Nephron (organoid): Measurements from ENCODE around the gene SYT2.

Source experiments
- H3K27ac Mint-ChIP-seq, 3 experiments: 2 replicates each; pipeline ENCODE4 v1.8.0; 2020; ENCODE audit warnings: mixed read lengths in 3 of 3, mild to moderate bottlenecking in 2 of 3, moderate library complexity in 1 of 3
- H3K27me3 Mint-ChIP-seq: 2 replicates; pipeline ENCODE4 v1.8.0; 2021; ENCODE audit warnings: low read depth, mild to moderate bottlenecking, moderate library complexity, mixed read lengths
- H3K36me3 Mint-ChIP-seq: 2 replicates; pipeline ENCODE4 v1.8.0; 2020; ENCODE audit warnings: low read depth, mixed read lengths
- H3K4me1 Mint-ChIP-seq: 2 replicates; pipeline ENCODE4 v1.8.0; 2020; ENCODE audit warnings: mixed read lengths
- H3K4me3 Mint-ChIP-seq, 3 experiments: 2 replicates each; pipeline ENCODE4 v1.8.0; 2020; ENCODE audit warnings: mild to moderate bottlenecking in 3 of 3, mixed read lengths in 3 of 3, moderate library complexity in 2 of 3
- H3K9me3 Mint-ChIP-seq: 2 replicates; pipeline ENCODE4 v1.8.0; 2020; ENCODE audit warnings: mixed read lengths
- CTCF ChIP-seq, 3 experiments: fragments of 200-600 bp; sonication (generic); IDR thresholded peaks; one replicate each; pipeline ENCODE4 v1.5.0; 2021; ENCODE audit warnings: antibody characterized with exemption in 3 of 3; ENCODE audit not compliant: unreplicated experiment in 3 of 3

Gene SYT2

GRCh38 chr1:202687798-202688197 is 22.5 kb downstream of the SYT2 start:
- no peak for TF ChIP-seq CTCF (IDR thresholded peaks at IDR 0.05; ENCODE audit: unreplicated experiment in 3 of 3)
- no peaks in the 10 kb centered on the region for H3K36me3 Mint-ChIP-seq
- H3K27me3 Mint-ChIP-seq: peaks cover 31% of the 10 kb centered on the region
- no peak overlapping the region for H3K27ac Mint-ChIP-seq
- H3K4me1 Mint-ChIP-seq: no peaks in the 10 kb centered on the region
- no peaks in the 10 kb centered on the region for H3K9me3 Mint-ChIP-seq
- no peak overlapping the region for H3K4me3 Mint-ChIP-seq

- no peak overlapping the region for H3K4me3 Mint-ChIP-seq
- no peak overlapping the region for H3K27ac Mint-ChIP-seq
- no peaks in the 10 kb centered on the region for H3K9me3 Mint-ChIP-seq
- no peaks in the 10 kb centered on the region for H3K4me1 Mint-ChIP-seq
- TF ChIP-seq CTCF (IDR thresholded peaks at IDR 0.05; ENCODE audit: unreplicated experiment in 3 of 3): no peak
- H3K36me3 Mint-ChIP-seq: no peaks in the 10 kb centered on the region
- peaks cover 31% of the 10 kb centered on the region for H3K27me3 Mint-ChIP-seq
Measured at GRCh38 chr1:202687370-202687769, 22.9 kb downstream of the SYT2 start.

- TF ChIP-seq CTCF (IDR thresholded peaks at IDR 0.05; ENCODE audit: unreplicated experiment in 3 of 3): no peak
- Mint-ChIP-seq H3K4me3 (no peak overlapping the region), H3K27ac (no peak overlapping the region), H3K4me1 (no peaks in the 10 kb centered on the region), H3K27me3 (peaks cover 31% of the 10 kb centered on the region), H3K36me3 (no peaks in the 10 kb centered on the region), H3K9me3 (no peaks in the 10 kb centered on the region)
Measured at GRCh38 chr1:202685641-202686040, 24.6 kb downstream of the SYT2 start.

GRCh38 chr1:202684716-202685115 is 25.5 kb downstream of the SYT2 start:
- Mint-ChIP-seq H3K36me3 (no peaks in the 10 kb centered on the region), H3K4me3 (no peak overlapping the region), H3K27ac (no peak overlapping the region), H3K4me1 (no peaks in the 10 kb centered on the region), H3K27me3 (peaks cover 32% of the 10 kb centered on the region), H3K9me3 (peaks cover 2% of the 10 kb centered on the region)
- TF ChIP-seq CTCF (IDR thresholded peaks at IDR 0.05; ENCODE audit: unreplicated experiment in 3 of 3): no peak

GRCh38 chr1:202683029-202683428 is 27.2 kb downstream of the SYT2 start:
- Mint-ChIP-seq H3K4me3 (no peak overlapping the region), H3K27me3 (peaks cover 31% of the 10 kb centered on the region), H3K4me1 (no peaks in the 10 kb centered on the region), H3K27ac (no peak overlapping the region), H3K36me3 (no peaks in the 10 kb centered on the region), H3K9me3 (peaks cover 10% of the 10 kb centered on the region)
- no peak for TF ChIP-seq CTCF (IDR thresholded peaks at IDR 0.05; ENCODE audit: unreplicated experiment in 3 of 3)

- no peaks in the 10 kb centered on the region for H3K4me1 Mint-ChIP-seq
Measured at GRCh38 chr1:202682477-202682876, 27.8 kb downstream of the SYT2 start.

More at GRCh38 chr1:202682477-202682876, 27.8 kb downstream of the SYT2 start:
- Mint-ChIP-seq H3K36me3 (no peaks in the 10 kb centered on the region), H3K4me3 (no peak overlapping the region), H3K9me3 (peaks cover 10% of the 10 kb centered on the region), H3K27ac (no peak overlapping the region), H3K27me3 (peaks cover 28% of the 10 kb centered on the region)
- no peak for TF ChIP-seq CTCF (IDR thresholded peaks at IDR 0.05; ENCODE audit: unreplicated experiment in 3 of 3)
